Testis (tissue), 2 donors: Measurements from ENCODE around the gene RGS11.

Source experiments
- POLR2A ChIP-seq: fragments of 450-650 bp; IDR thresholded peaks from one replicate; pipeline ENCODE4 v1.6.1; 2017; ENCODE audit warnings: antibody characterized with exemption, mild to moderate bottlenecking, moderate library complexity
- TF ChIP-seq, protein P1 (sequence below), 3 experiments: fragments of 450-650 bp in 2 of 3; fragments of 200-600 bp in 1 of 3; sonication (generic) in 1 of 3; IDR thresholded peaks; one replicate each; pipeline ENCODE4 v1.5.1; 2016 to 2019; ENCODE audit warnings: antibody characterized with exemption in 3 of 3, mild to moderate bottlenecking in 2 of 3, moderate library complexity in 1 of 3

DNA sequence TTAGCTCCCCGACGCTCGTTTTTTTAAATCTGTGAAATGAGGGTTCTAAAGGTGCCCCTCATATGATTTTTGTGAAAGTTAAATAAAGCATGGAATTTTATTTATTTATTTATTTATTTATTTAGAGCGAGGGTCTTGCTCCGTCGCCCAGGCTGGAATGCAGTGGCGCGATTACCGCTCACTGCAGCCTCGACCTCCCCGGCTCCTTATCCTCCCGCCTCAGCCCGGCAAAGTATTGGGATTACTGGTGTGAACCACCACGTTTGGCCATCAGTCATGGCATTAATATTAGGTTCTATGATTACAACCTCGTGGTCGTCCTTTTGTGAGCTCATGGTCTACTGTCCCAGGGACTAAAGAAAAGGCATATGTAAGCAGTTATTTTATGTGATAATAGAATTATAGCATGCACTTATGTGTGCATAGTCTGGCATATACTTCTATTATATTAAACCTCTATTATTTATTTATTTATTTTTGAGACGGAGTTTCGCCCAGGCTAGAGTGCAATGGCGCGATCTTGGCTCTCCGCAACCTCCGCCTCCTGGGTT is 45.9 kb downstream of the RGS11 start:
- no peak for TF ChIP-seq POLR2A
- TF ChIP-seq, protein P1, sequence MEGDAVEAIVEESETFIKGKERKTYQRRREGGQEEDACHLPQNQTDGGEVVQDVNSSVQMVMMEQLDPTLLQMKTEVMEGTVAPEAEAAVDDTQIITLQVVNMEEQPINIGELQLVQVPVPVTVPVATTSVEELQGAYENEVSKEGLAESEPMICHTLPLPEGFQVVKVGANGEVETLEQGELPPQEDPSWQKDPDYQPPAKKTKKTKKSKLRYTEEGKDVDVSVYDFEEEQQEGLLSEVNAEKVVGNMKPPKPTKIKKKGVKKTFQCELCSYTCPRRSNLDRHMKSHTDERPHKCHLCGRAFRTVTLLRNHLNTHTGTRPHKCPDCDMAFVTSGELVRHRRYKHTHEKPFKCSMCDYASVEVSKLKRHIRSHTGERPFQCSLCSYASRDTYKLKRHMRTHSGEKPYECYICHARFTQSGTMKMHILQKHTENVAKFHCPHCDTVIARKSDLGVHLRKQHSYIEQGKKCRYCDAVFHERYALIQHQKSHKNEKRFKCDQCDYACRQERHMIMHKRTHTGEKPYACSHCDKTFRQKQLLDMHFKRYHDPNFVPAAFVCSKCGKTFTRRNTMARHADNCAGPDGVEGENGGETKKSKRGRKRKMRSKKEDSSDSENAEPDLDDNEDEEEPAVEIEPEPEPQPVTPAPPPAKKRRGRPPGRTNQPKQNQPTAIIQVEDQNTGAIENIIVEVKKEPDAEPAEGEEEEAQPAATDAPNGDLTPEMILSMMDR (IDR thresholded peaks at IDR 0.05): no peak
